Renal pelvis (tissue), 4 donors: Measurements from ENCODE around the gene CNPY1. TPM values are rescaled to one million over a fixed set of nuclear protein-coding genes. Genes with fewer than 3 reads are reported as not detected.

Experiments used
- DNase-seq: peaks from one replicate; pipeline ENCODE4 v3.0.0-alpha.2; 2013
- polyA plus RNA-seq, 3 donors: library from polyadenylated mRNA; unstranded; fragments of 120-200 nt; gene quantifications; one replicate each; pipeline ENCODE4 v1.2.1, GENCODE V29; 2013; ENCODE audit not compliant: insufficient read length in 3 of 3

Gene CNPY1
- polyA plus RNA-seq, 3 donors, result not detected

GRCh38 chr7:155559519-155560108, 13.3 kb upstream of the CNPY1 start:
- DNase-seq, result no peak

GRCh38 chr7:155558961-155559360, 12.6 kb upstream of the CNPY1 start:
- DNase-seq, result no peak

- no peak for DNase-seq
Observed at GRCh38 chr7:155558351-155558750, 12.0 kb upstream of the CNPY1 start.

- no peak for DNase-seq
Observed at GRCh38 chr7:155557778-155558177, 11.4 kb upstream of the CNPY1 start.

- no peak for DNase-seq
Observed at GRCh38 chr7:155556763-155557162, 10.4 kb upstream of the CNPY1 start.

DNA sequence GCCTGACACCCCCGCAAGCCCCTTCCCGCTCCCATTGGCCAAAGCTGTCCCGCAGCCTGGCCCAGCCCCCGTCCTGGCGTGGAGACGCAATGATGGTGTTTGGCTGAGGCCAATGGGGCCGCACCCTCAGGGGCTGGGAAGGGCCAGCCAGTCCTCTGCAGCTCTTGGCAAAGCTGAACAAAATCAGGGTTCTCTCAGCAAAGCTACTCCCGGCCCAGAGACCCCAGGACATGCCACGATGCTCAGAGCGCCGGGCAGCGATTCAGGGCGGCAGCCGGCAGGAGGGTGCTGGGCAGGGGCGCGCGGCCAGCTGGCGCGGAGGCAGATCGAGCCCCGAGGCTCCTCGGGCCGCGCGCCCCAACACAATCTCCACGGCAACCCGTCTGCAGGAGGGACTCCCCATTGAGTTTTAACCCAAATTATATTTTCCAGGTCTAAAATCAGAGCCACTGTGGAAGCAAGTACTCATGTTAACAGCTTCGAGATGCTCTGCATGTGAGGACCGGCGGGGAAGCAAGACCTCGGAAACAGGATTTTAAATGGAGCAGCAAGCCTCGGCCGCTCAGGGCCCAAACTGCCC, 8.8 kb upstream of the CNPY1 start:
- no peak for DNase-seq

- DNase-seq, result no peak
Observed at GRCh38 chr7:155553871-155554270, 7.5 kb upstream of the CNPY1 start.

GRCh38 chr7:155551785-155552611, 5.6 kb upstream of the CNPY1 start:
- DNase-seq, result no peak

- no peak for DNase-seq
Observed at GRCh38 chr7:155550916-155551315, 4.6 kb upstream of the CNPY1 start.

- no peak for DNase-seq
Observed at GRCh38 chr7:155549226-155549625, 2.9 kb upstream of the CNPY1 start.

GRCh38 chr7:155547161-155547791, 917 bp upstream of the CNPY1 start:
- DNase-seq, result no peak

GRCh38 chr7:155545348-155545747, 1.0 kb downstream of the CNPY1 start:
- no peak for DNase-seq

GRCh38 chr7:155544485-155544884, 1.9 kb downstream of the CNPY1 start:
- no peak for DNase-seq

- no peak for DNase-seq
Observed at GRCh38 chr7:155543926-155544325, 2.4 kb downstream of the CNPY1 start.

GRCh38 chr7:155543011-155543876, 3.1 kb downstream of the CNPY1 start:
- no peak for DNase-seq

DNA sequence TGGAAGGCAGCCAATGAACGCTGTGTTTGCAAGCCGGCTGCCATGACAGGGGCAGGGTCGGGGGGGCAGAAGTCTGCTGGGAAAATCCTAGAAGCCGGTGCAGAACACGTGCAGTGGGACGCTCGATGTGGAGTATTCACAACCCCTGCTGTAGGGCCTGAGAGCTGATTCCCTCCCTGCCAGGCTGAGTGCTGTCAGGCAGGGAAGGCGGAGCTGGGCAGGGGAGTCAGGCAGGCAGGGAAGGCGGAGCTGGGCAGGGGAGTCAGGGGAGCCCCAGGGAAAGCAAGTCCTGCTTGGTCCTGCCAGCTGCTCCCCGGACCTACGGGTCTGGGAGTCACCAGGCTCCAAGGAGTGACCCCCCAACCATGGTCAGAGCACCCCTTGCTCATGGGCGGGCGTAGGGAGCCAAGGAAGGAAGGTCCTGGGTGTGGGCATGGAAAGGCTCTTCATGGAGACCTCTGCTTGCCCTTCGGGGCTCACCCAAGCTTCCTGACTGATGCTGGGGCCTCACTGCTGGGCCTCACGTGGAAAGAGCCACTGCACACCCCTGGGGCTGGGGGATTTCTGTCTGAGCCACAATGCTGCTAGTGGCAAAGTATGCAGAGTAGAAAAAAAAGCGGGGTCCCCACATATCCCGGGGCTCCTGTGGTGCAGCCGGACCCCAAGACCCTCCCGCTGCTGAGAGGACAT, 4.2 kb downstream of the CNPY1 start:
- no peak for DNase-seq

DNA sequence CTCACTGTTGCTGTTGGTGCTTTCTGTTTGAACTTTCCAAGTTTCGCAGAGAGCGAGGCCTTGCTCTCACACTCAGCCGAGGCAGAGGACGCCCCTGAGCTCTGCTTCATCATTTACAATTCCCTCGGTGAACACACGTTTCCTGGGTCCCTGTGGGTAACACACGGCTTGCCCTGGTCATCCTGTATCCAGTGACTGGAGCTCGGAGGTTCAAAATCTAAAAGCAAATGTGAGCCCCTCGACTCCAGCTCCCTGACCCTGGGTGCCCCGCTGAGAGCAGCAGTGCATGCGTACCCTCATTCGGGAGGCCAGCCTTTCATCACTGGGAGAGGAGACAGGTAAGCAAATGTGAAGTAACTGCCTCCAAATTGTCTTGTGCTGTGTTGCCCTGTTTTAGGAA, 5.8 kb downstream of the CNPY1 start:
- no peak for DNase-seq

GRCh38 chr7:155538293-155538692, 8.1 kb downstream of the CNPY1 start:
- no peak for DNase-seq

GRCh38 chr7:155536451-155536850, 9.9 kb downstream of the CNPY1 start:
- no peak for DNase-seq

- DNase-seq, result no peak
Observed at GRCh38 chr7:155534691-155535090, 11.7 kb downstream of the CNPY1 start.
